Measurements from ENCODE around the gene MEP1A.

- TF ChIP-seq, protein P1, sequence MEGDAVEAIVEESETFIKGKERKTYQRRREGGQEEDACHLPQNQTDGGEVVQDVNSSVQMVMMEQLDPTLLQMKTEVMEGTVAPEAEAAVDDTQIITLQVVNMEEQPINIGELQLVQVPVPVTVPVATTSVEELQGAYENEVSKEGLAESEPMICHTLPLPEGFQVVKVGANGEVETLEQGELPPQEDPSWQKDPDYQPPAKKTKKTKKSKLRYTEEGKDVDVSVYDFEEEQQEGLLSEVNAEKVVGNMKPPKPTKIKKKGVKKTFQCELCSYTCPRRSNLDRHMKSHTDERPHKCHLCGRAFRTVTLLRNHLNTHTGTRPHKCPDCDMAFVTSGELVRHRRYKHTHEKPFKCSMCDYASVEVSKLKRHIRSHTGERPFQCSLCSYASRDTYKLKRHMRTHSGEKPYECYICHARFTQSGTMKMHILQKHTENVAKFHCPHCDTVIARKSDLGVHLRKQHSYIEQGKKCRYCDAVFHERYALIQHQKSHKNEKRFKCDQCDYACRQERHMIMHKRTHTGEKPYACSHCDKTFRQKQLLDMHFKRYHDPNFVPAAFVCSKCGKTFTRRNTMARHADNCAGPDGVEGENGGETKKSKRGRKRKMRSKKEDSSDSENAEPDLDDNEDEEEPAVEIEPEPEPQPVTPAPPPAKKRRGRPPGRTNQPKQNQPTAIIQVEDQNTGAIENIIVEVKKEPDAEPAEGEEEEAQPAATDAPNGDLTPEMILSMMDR (IDR thresholded peaks at IDR 0.05; ENCODE audit: insufficient read depth, low read length): no peak
- TF ChIP-seq POLR2AphosphoS5 (IDR thresholded peaks at IDR 0.05; ENCODE audit: low read depth): no peak
Observed at GRCh38 chr6:46888578-46888977, 95.4 kb downstream of the MEP1A start.

Data from HL-60 (cell line).